GF-D8 (cell line): Measurements from ENCODE around the gene INF2.

Experiments used
- DNase-seq: peaks from one replicate; lab custom pipeline; 2025; lab: John Stamatoyannopoulos, UW

Gene INF2

GRCh38 chr14:104770072-104770579 is 80.7 kb downstream of the INF2 start:
- DNase-seq = no peak

DNA sequence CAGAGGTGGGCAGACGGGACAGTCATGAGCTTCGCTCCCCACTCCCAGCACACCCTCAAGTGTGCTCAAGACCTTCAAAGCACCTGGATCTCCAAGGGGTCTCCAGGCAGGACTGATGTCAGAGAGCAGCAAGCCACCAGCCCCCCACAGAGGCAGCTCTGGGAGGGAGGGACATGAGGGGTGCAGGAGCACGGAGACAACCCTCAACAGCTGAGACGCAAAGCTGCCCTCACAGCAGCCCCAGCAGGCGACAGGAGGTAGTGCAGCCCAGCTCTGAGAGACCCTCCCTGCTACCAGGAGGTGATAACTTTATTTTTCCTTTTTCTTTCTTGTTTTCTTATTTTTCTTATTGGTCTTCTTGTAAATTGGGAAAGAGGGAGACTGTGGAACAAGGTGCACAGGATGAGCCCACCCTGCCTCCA is 81.4 kb downstream of the INF2 start:
- no peak for DNase-seq

DNA sequence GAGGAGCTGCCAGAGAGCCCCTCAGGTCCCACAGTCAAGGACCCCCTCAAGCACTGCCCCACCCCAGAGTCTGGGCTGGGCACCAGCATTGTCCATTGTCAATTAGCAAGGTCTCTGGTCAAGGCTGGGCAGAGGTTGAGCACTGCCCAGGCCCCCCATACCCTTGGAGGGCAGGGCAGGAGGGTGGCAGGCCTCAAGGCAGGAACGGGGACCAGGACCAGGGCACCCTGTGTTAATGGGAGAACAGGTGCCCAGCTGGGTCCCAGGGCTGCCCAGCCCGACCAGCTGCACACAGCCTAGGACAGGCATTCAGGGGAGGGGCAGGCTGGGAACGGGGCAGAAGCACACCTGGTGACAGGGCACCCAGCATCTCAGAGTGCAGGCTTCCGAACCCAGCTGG is 82.0 kb downstream of the INF2 start:
- DNase-seq = no peak
